ENCODE measurements around the gene CFAP69.

DNA sequence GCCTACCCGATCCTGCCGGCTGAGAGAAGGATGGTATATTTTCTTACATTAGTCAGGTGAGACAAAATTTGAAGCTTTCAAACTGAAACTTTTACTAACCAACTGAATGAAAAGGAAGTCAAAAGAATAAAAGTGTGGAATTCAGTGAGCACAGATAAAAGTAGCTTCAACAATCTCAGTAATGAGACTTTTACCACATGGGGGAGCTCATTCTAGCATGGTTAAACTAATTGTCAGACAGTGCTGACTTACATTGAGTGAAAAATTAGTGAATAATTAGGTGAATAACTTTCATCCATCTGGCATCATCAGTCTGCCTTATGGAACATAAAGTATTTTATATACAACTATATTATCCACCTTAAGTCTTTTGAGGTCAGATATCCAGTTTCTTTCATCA is 67.8 kb downstream of the CFAP69 start:
- TF ChIP-seq POLR2AphosphoS5 (IDR thresholded peaks at IDR 0.05; ENCODE audit: low read depth, low read length) (no peak), SPI1 (IDR thresholded peaks at IDR 0.05; ENCODE audit: low read depth, low read length) (no peak), TAF1 (IDR thresholded peaks at IDR 0.05; ENCODE audit: low read depth, low read length) (no peak), PAX5 (IDR thresholded peaks at IDR 0.05; ENCODE audit: insufficient read depth, low read length, severe bottlenecking) (no peak), POLR2A (IDR thresholded peaks at IDR 0.05; ENCODE audit: low read depth, low read length) (no peak)

Data from GM12891 (cell line).